Adrenal gland (tissue), 12 donors: Measurements from ENCODE around the gene SPRED2. TPM values are rescaled to one million over a fixed set of nuclear protein-coding genes. Genes with fewer than 3 reads are reported as not detected.

ENCODE experiments used
- DNase-seq, 7 donors: peaks; one replicate each; pipeline ENCODE4 v3.0.0-alpha.2; 2019 to 2020
- H3K27ac ChIP-seq, 5 donors: fragments of 200-600 bp; sonication (generic) in 4 of 5; 1 replicate in 3 of 5; 2 replicates in 2 of 5; pipeline versions ENCODE4 v1.5.1 to v1.8.0; 2016 to 2020; ENCODE audit warnings: mild to moderate bottlenecking in 1 of 5
- H3K27me3 ChIP-seq: fragments of 200-600 bp; 2 replicates; pipeline ENCODE4 v1.8.0; 2021
- H3K36me3 ChIP-seq, 2 donors: fragments of 200-600 bp; replicated peaks in 1 of 2; 1 replicate in 1 of 2; 2 replicates in 1 of 2; pipeline versions ENCODE4 v1.5.1 to v1.8.0; 2018 to 2022
- H3K4me1 ChIP-seq, 2 donors: fragments of 200-600 bp; replicated peaks in 1 of 2; 1 replicate in 1 of 2; 2 replicates in 1 of 2; pipeline versions ENCODE4 v1.5.1 to v1.8.0; 2018 to 2021
- H3K4me3 ChIP-seq, 4 donors: fragments of 200-600 bp; sonication (generic) in 3 of 4; one replicate each; pipeline ENCODE4 v1.5.1; 2016 to 2018
- H3K9me3 ChIP-seq, 3 donors: fragments of 200-600 bp; sonication (generic) in 1 of 3; replicated peaks in 1 of 3; 1 replicate in 2 of 3; 2 replicates in 1 of 3; pipeline versions ENCODE4 v1.5.1 to v1.8.0; 2016 to 2021
- CTCF ChIP-seq, 6 experiments: fragments of 450-650 bp in 4 of 6; fragments of 200-600 bp in 2 of 6; sonication (generic) in 1 of 6; IDR thresholded peaks; 1 replicate in 5 of 6; 2 replicates in 1 of 6; pipeline versions ENCODE4 v1.5.1 to v1.8.0; 2016 to 2021; ENCODE audit warnings: antibody characterized with exemption in 6 of 6, mild to moderate bottlenecking in 2 of 6, moderate library complexity in 1 of 6
- POLR2A ChIP-seq, 2 donors: fragments of 450-650 bp; IDR thresholded peaks; one replicate each; pipeline ENCODE4 v1.6.1; 2017; ENCODE audit warnings: antibody characterized with exemption in 2 of 2, mild to moderate bottlenecking in 2 of 2, moderate library complexity in 1 of 2
- WGBS, 4 donors: extraction: QIAGEN DNeasy Blood & Tissue Kit in 2 of 4; methylation state at CpG; one replicate each; pipeline versions ENCODE4 v1.1.5 to v1.1.7; 2013 to 2017; 5-methylcytosine and 5-hydroxymethylcytosine counted together
- intact Hi-C, 2 donors: fragments of 100-400 bp; cut with DNase I; formaldehyde crosslinking; loops; one replicate each; pipeline versions ENCODE4 v1.14.1 to v1.15.0; 2022 to 2023
- polyA plus RNA-seq, 3 donors: library from polyadenylated mRNA; stranded (reverse); fragments of 200-250 nt in 2 of 3; fragments of 350-450 nt in 1 of 3; fragmentation: Illumina TruSeq in 1 of 3; extraction: RNeasy Lipid Tissue Mini Kit (QIAGEN cat#74804) in 1 of 3; gene quantifications; one replicate each; pipeline ENCODE4 v1.2.3, GENCODE V29; 2013 to 2014
- total RNA-seq, 9 donors: library from RNA; depleted of rRNA in 4 of 9; stranded (reverse); fragments of >200 nt in 4 of 9; fragments of 120-200 nt in 1 of 9; fragmentation: NEBNext Ultra II Directional in 1 of 9; extraction: Animal tissue kit (Norgen Biotek cat#: 25700) in 1 of 9; gene quantifications; one replicate each; pipeline versions ENCODE4 v1.1.0 to v1.2.4, GENCODE V29; 2013 to 2023
- donor health status: healthy with polysubstance abuse.
- donor health status: Bipolar disorder and iron deficiency.
- donor health status: DM: yes; HTN: yes; CAD: no.
- donor health status: DM: no; HTN: no; CAD: no.
- donor health status: DM: no; HTN: no; CAD: no.
- donor health status: DM: yes; HTN: yes; CAD: no.

The SPRED2 gene
- total and polyA plus RNA-seq, 12 donors = 5.2 to 28.4 (median 16.0) TPM

- H3K4me3 ChIP-seq = no peak overlapping the region
- 92 to 95% (median 93%) methylated on average over 5 of the region's 5 CpGs for WGBS, 4 donors
- intact Hi-C loops = no loop called here
- H3K4me1 ChIP-seq = no peaks in the 10 kb centered on the region
- no peak for DNase-seq
- H3K27ac ChIP-seq = no peak overlapping the region
- TF ChIP-seq CTCF (IDR thresholded peaks at IDR 0.05) (no peak), POLR2A (IDR thresholded peaks at IDR 0.05) (no peak)
- no peaks in the 10 kb centered on the region for H3K9me3 ChIP-seq
- no peaks in the 10 kb centered on the region for H3K27me3 ChIP-seq
- H3K36me3 ChIP-seq = no peaks in the 10 kb centered on the region
Measured at GRCh38 chr2:65443509-65444186, 11.2 kb upstream of the SPRED2 start.

DNA sequence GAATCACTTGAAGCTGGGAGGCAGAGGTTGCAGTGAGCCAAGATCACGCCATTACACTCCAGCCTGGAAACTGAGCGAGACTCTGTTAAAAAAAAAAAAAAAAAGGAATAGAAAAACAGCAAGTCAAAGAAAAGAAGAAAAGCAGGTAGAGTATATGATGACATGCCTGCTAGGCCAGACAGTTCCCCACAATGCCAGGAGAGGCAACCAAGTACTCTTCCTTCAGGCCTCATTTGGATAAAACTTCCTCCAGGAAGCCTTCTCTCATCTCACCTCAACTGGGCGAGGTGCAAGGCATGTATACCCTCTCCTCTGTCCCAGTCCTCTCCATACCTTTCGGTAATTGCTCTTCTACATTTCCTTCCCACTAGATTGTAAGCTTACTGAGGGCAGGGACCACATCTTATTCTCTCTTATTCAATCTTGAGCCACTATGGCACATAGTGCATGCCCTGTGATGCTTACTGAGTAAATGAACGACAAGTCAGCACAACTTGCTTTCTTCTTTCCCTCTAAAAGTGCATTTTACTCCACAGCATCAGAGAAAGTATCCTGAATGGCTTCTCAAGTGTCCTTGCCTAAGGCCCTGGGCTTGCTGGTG, 10.1 kb upstream of the SPRED2 start:
- no peak for DNase-seq
- Histone ChIP-seq H3K9me3 (no peaks in the 10 kb centered on the region), H3K4me1 (no peaks in the 10 kb centered on the region), H3K27me3 (no peaks in the 10 kb centered on the region), H3K27ac (no peak overlapping the region), H3K36me3 (no peaks in the 10 kb centered on the region), H3K4me3 (no peak overlapping the region)
- 91 to 95% (median 92%) methylated on average over 5 of the region's 5 CpGs for WGBS, 4 donors
- intact Hi-C loops = no loop called here
- TF ChIP-seq POLR2A (IDR thresholded peaks at IDR 0.05) (no peak), CTCF (IDR thresholded peaks at IDR 0.05) (no peak)

DNA sequence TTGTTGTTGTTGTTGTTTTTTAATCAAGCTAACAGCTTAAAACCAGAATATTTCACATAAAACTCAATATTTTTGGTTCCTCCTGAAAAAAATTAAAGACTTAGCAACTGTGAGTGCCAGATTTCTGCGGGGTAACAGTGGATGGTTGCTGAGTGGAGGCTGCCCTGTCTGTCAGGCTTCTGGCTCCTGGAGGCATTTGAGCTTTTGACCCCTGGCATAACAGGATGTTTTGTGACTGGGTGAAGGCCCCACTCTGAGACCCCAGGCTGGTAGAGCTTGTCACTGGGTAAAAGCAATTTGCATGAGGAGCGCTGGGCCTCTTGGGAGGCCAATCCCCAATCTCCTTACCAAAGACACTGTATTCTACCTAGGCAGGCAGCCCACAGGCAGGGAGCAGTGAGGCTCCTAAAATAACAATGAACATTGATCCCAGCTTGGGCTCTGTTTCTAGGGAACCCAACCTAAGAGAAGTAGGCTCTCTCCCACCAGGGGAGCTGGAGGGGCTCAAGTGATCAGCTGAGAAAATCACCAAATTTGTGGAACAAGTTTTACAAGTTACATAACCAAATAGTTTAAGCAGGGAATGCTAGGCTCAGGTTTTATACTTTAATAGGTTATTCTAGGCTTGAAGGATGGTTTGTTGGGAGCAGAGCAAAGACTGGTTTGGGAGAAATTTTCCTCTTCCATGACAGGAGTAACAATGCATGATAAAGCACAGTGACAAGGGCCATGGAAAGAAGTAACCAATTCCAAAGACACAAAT, 5.9 kb upstream of the SPRED2 start:
- WGBS, 4 donors = 83 to 98% (median 96%) methylated on average over 2 of the region's 2 CpGs
- peaks cover 9 to 14% of the 10 kb centered on the region in 2 donors for H3K4me1 ChIP-seq
- H3K27me3 ChIP-seq = no peaks in the 10 kb centered on the region
- intact Hi-C loops = loop anchor here in 1 of 2 donors (5.0 to 10.0 kb wide), 2 partner anchors 114 to 174 kb away; no protein-coding TSS in a partner anchor
- no peak overlapping the region for H3K4me3 ChIP-seq
- TF ChIP-seq CTCF (IDR thresholded peaks at IDR 0.05) (no peak), POLR2A (IDR thresholded peaks at IDR 0.05) (no peak)
- no peak for DNase-seq
- no peak overlapping the region for H3K27ac ChIP-seq
- H3K9me3 ChIP-seq = no peaks in the 10 kb centered on the region
- no peaks in the 10 kb centered on the region for H3K36me3 ChIP-seq
